Astrocyte of the cerebellum (primary cell): ENCODE data around the gene CLDN18.
A peak's percentile ranks its signal among the peaks of the same experiment; 100 is the strongest.

Source experiments
- DNase-seq: peaks from one replicate; pipeline ENCODE4 v3.0.0-alpha.2; 2011; ENCODE audit warnings: low read depth
- H3K4me3 ChIP-seq: 2 replicates; pipeline ENCODE4 v1.5.1; 2011; ENCODE audit warnings: mild to moderate bottlenecking, low read depth, low read length, moderate library complexity
- CTCF ChIP-seq: IDR thresholded peaks from 2 replicates; pipeline ENCODE4 v1.5.1; 2012; ENCODE audit warnings: low read length, low read depth, moderate library complexity, mild to moderate bottlenecking; ENCODE audit errors: missing control alignments
- in situ Hi-C: cut with HindIII; loops from 2 replicates; pipeline ENCODE4 v1.10.0; 2017; ENCODE audit warnings: low sequenced_read_pairs

CLDN18 gene

GRCh38 chr3:138065949-138066348 is 56.0 kb downstream of the CLDN18 start:
- TF ChIP-seq CTCF = no peak
- in situ Hi-C loops = no loop called here
- H3K4me3 ChIP-seq = no peak overlapping the region
- DNase-seq = no peak

GRCh38 chr3:138066383-138066782 is 56.4 kb downstream of the CLDN18 start:
- no peak for TF ChIP-seq CTCF
- H3K4me3 ChIP-seq = no peak overlapping the region
- in situ Hi-C loops = no loop called here
- DNase-seq = no peak

- in situ Hi-C loops = no loop called here
- no peak overlapping the region for H3K4me3 ChIP-seq
- TF ChIP-seq CTCF = no peak
- no peak for DNase-seq
These were observed 57.0 kb downstream of the CLDN18 start for GRCh38 chr3:138066972-138067371.

GRCh38 chr3:138068046-138068445 is 58.1 kb downstream of the CLDN18 start:
- TF ChIP-seq CTCF = no peak
- no peak for DNase-seq
- H3K4me3 ChIP-seq = no peak overlapping the region
- in situ Hi-C loops = no loop called here

- H3K4me3 ChIP-seq = no peak overlapping the region
- peak; percentile 59 for DNase-seq
- in situ Hi-C loops = no loop called here
- peak; percentile 98 for TF ChIP-seq CTCF
These were observed 58.7 kb downstream of the CLDN18 start for GRCh38 chr3:138068579-138069174.

- in situ Hi-C loops = no loop called here
- no peak overlapping the region for H3K4me3 ChIP-seq
- TF ChIP-seq CTCF = no peak
- no peak for DNase-seq
These were observed 60.0 kb downstream of the CLDN18 start for GRCh38 chr3:138070006-138070405.

- in situ Hi-C loops = no loop called here
- no peak overlapping the region for H3K4me3 ChIP-seq
- DNase-seq = no peak
- TF ChIP-seq CTCF = no peak
These were observed 62.8 kb downstream of the CLDN18 start for GRCh38 chr3:138072796-138073195.
